ENCODE results near the gene UCN2. TPM values are rescaled to one million over a fixed set of nuclear protein-coding genes. Genes with fewer than 3 reads are reported as not detected.

The UCN2 gene
- total and polyA plus RNA-seq, 9 donors = 0.18 to 0.22 (median 0.19) TPM; not detected in 5

DNA sequence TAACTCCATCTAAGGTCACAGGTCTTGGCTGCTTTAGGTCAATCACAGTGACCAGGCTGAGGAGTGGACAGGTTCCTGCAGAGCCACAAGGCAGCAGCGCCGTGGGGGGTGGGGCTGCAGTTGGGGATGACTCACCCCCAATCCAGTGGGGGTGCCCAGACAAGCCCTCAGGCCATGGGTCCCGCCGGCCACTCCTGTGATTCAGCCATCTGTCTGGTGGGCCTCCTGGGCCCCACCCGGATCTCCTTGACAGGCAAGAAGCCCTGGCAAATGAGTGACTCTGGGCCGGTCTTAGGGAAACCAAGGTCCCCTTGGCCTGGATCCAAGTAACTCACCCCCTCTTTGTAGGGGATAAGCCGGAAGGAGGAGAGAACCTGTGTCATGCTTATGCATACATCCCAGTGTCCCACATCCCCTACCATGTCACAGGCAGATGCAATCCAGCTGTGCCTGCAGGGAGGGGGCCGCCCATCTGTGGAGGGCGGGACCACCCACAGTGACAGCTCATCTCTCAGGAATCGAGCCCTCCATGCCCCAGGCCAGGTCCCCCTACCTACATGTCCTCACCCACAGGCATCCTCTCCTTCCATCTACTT, 32.0 kb upstream of the UCN2 start:
- Histone ChIP-seq H3K4me3 (peak overlapping the region; percentile 37), H3K27ac (peak overlapping the region in 1 of 2 donors; percentile 13), H3K9me3 (no peaks in the 10 kb centered on the region), H3K36me3 (no peaks in the 10 kb centered on the region), H3K27me3 (no peaks in the 10 kb centered on the region), H3K4me1 (ENCODE audit: insufficient read depth) (peaks cover 30% of the 10 kb centered on the region)
- DNase-seq = peak; percentile 69 to 77 (median 76)
- intact Hi-C loops (cut with DNase I) = no loop called here
- WGBS, 3 donors = 24 to 30% (median 27%) methylated on average over 10 of the region's 10 CpGs
- TF ChIP-seq EP300 (IDR thresholded peaks at IDR 0.05) = no peak
- no peak for TF ChIP-seq POLR2A (IDR thresholded peaks at IDR 0.05)
- TF ChIP-seq, protein P1, sequence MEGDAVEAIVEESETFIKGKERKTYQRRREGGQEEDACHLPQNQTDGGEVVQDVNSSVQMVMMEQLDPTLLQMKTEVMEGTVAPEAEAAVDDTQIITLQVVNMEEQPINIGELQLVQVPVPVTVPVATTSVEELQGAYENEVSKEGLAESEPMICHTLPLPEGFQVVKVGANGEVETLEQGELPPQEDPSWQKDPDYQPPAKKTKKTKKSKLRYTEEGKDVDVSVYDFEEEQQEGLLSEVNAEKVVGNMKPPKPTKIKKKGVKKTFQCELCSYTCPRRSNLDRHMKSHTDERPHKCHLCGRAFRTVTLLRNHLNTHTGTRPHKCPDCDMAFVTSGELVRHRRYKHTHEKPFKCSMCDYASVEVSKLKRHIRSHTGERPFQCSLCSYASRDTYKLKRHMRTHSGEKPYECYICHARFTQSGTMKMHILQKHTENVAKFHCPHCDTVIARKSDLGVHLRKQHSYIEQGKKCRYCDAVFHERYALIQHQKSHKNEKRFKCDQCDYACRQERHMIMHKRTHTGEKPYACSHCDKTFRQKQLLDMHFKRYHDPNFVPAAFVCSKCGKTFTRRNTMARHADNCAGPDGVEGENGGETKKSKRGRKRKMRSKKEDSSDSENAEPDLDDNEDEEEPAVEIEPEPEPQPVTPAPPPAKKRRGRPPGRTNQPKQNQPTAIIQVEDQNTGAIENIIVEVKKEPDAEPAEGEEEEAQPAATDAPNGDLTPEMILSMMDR (IDR thresholded peaks at IDR 0.05) = no peak

DNA sequence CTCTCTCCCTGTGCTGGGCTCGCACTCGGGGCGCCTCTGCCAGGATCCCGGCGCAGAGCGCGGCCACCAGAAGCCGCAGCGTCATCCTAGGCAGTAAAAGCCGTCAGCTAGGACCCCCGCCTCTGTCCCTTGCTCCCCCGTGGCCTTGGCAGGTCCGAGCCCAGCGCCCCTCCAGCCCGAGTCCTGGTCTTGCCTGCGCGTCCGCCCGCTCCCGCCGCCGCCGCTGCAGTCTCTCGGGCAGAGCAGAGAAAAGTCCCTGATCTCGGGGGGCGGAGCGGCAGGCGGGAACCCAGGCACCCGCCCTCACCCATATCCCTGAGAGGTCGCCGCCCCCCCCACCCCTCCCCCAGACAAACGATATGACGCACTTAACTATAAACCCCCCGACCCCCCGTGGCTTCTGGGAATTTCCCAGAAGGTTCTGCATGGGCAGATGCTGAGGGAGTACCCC, 31.5 kb upstream of the UCN2 start, which contains the start of gene COL7A1:
TSS of gene COL7A1 (minus strand) at position 255 of the 451 bp plus-strand sequence. CDS start at position 85, 170 bp downstream.
- intact Hi-C loops (cut with DNase I) = no loop called here
- 2 to 5% (median 5%) methylated on average over 17 to 35 of the region's 35 CpGs for WGBS, 3 donors

DNA sequence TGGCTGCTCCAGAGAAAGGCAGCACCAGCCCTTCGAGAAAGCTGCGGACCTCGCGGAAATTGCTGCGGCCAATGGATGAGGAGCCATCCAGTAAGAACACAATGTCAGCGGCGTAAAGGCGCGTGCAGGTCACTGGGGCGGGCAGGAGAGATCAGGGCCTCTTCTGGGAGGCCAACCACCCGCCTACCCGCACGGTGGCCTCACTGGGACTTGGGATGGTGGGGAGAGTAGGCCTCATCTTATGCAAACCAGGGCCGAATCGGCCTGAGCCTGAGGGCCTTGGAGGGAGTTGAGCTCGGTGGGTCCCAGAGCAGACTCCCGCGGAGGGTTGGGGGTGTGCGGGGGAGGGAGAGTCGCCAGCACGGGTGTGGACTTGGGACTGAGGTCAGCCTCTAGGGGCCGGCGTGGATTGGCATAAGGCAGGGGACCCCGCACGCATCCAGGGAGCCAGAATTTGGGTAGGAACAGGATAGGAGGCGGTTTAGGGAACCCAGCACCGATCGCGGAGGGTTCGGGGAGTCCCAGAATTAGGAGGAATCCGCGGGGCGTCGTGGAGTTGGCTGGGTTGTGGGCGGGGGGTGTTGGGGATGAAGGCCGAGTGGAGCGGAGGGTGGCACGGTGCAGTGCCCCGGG, 31.0 kb upstream of the UCN2 start:
- WGBS, 3 donors = 24 to 36% (median 34%) methylated on average over 36 to 39 of the region's 39 CpGs
- intact Hi-C loops (cut with DNase I) = no loop called here
- H3K4me1 ChIP-seq (ENCODE audit: insufficient read depth) = peaks cover 26% of the 10 kb centered on the region

More for the DNA sequence above, 31.5 kb upstream of the UCN2 start, which contains the start of gene COL7A1:
- H3K4me3 ChIP-seq = peak within 1 kb of the TSS; percentile 37
- H3K27ac ChIP-seq = peak within 1 kb of the TSS in 1 of 2 donors; percentile 24
- TF ChIP-seq, protein P1 (IDR thresholded peaks at IDR 0.05) = no peak
- TF ChIP-seq POLR2A (IDR thresholded peaks at IDR 0.05) (no peak), EP300 (IDR thresholded peaks at IDR 0.05) (no peak)
- H3K4me1 ChIP-seq (ENCODE audit: insufficient read depth) = peaks cover 30% of the 10 kb centered on the region
- H3K9me3 ChIP-seq = no peaks in the 10 kb centered on the region
- no peaks in the 10 kb centered on the region for H3K27me3 ChIP-seq
- H3K36me3 ChIP-seq = no peaks in the 10 kb centered on the region
- peak in 3 of 5 donors; percentile 27 to 66 (median 54) for DNase-seq

DNA sequence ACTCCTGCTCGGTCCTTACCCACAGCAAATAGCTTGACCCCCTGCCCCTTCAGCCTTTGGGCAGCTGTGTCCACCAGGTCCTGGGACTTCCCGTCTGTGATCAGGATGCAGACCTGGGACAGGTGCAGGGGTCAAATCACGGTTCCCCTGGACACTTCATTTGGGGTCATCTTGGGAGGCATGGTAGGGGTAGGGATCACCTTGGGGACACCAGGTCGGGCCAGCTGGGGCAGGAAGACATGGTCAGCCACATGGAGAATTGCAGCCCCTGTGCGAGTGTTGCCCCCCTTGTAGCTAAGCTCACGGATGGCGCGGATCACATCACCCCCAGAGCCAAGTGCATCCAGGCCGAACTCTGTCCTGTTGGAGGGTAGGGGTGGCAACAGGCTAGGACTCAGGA, 29.8 kb upstream of the UCN2 start:
- H3K4me3 ChIP-seq = no peak overlapping the region
- no peaks in the 10 kb centered on the region for H3K27me3 ChIP-seq
- TF ChIP-seq EP300 (IDR thresholded peaks at IDR 0.05) (no peak), POLR2A (IDR thresholded peaks at IDR 0.05) (no peak)
- TF ChIP-seq, protein P1 (IDR thresholded peaks at IDR 0.05) = no peak
- no peaks in the 10 kb centered on the region for H3K36me3 ChIP-seq
- H3K9me3 ChIP-seq = no peaks in the 10 kb centered on the region
- no peak for DNase-seq
- intact Hi-C loops (cut with DNase I) = no loop called here
- no peak overlapping the region for H3K27ac ChIP-seq
- peaks cover 17% of the 10 kb centered on the region for H3K4me1 ChIP-seq (ENCODE audit: insufficient read depth)
- WGBS, 3 donors = 90 to 98% (median 94%) methylated on average over 8 to 9 of the region's 9 CpGs

More for the DNA sequence above, 31.0 kb upstream of the UCN2 start:
- Histone ChIP-seq H3K27ac (no peak overlapping the region), H3K4me3 (peak overlapping the region; percentile 37), H3K9me3 (no peaks in the 10 kb centered on the region), H3K27me3 (no peaks in the 10 kb centered on the region), H3K36me3 (no peaks in the 10 kb centered on the region)
- DNase-seq = peak in 1 of 5 donors; percentile 45
- TF ChIP-seq, protein P1 (IDR thresholded peaks at IDR 0.05) = no peak
- TF ChIP-seq POLR2A (IDR thresholded peaks at IDR 0.05) (no peak), EP300 (IDR thresholded peaks at IDR 0.05) (no peak)
